Esophagus muscularis mucosa (tissue), 3 donors: Measurements from ENCODE around the gene FAM13A.

Source experiments
- POLR2A ChIP-seq: fragments of 450-650 bp; IDR thresholded peaks from one replicate; pipeline ENCODE4 v1.6.1; 2017; ENCODE audit warnings: antibody characterized with exemption, moderate library complexity, mild to moderate bottlenecking, low read depth
- TF ChIP-seq, protein P1 (sequence below), 3 experiments: fragments of 200-600 bp in 2 of 3; fragments of 450-650 bp in 1 of 3; sonication (generic) in 2 of 3; IDR thresholded peaks; one replicate each; pipeline ENCODE4 v1.5.1; 2017 to 2019; ENCODE audit warnings: antibody characterized with exemption in 3 of 3, mild to moderate bottlenecking in 2 of 3, moderate library complexity in 1 of 3

DNA sequence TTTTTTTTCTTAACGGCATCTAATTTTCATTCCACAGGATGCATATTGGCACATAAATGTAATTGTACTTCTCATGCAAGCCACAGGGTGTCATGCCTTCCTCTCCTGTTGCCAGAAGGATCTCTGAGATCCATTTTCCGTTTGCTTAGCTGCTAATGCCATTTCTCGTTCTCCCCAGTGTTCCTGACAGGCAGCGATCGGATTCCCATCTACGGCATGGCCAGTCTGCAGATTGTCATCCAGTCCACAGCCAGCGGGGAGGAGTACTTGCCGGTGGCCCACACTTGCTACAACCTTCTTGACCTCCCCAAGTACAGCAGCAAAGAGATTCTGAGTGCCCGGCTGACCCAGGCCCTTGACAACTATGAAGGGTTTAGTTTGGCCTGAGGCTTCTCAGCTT lies 350.4 kb downstream of the FAM13A start:
- TF ChIP-seq, protein P1, sequence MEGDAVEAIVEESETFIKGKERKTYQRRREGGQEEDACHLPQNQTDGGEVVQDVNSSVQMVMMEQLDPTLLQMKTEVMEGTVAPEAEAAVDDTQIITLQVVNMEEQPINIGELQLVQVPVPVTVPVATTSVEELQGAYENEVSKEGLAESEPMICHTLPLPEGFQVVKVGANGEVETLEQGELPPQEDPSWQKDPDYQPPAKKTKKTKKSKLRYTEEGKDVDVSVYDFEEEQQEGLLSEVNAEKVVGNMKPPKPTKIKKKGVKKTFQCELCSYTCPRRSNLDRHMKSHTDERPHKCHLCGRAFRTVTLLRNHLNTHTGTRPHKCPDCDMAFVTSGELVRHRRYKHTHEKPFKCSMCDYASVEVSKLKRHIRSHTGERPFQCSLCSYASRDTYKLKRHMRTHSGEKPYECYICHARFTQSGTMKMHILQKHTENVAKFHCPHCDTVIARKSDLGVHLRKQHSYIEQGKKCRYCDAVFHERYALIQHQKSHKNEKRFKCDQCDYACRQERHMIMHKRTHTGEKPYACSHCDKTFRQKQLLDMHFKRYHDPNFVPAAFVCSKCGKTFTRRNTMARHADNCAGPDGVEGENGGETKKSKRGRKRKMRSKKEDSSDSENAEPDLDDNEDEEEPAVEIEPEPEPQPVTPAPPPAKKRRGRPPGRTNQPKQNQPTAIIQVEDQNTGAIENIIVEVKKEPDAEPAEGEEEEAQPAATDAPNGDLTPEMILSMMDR (IDR thresholded peaks at IDR 0.05) = peak; percentile 55 to 72 (median 57)
- no peak for TF ChIP-seq POLR2A
